Esophagus (tissue), 2 donors: ENCODE data around the gene ITGA4. TPM values are rescaled to one million over a fixed set of nuclear protein-coding genes. Genes with fewer than 3 reads are reported as not detected.

ENCODE experiments used
- H3K27ac ChIP-seq, 2 donors: one replicate each; pipeline ENCODE4 v1.5.1; 2013; ENCODE audit warnings: low read depth in 2 of 2, mild to moderate bottlenecking in 2 of 2, inconsistent platforms in 1 of 2, low read length in 1 of 2, moderate library complexity in 1 of 2
- H3K27me3 ChIP-seq, 2 donors: one replicate each; pipeline ENCODE4 v1.6.1; 2013; ENCODE audit warnings: low read length in 2 of 2, control low read depth in 1 of 2, mild to moderate bottlenecking in 1 of 2; ENCODE audit not compliant: insufficient read depth in 2 of 2, control insufficient read depth in 1 of 2
- H3K36me3 ChIP-seq, 2 donors: one replicate each; pipeline ENCODE4 v1.6.1; 2013; ENCODE audit warnings: low read length in 1 of 2; ENCODE audit not compliant: control insufficient read depth in 2 of 2, insufficient read depth in 2 of 2
- H3K4me1 ChIP-seq, 2 donors: one replicate each; pipeline ENCODE4 v1.6.1; 2013; ENCODE audit warnings: low read length in 1 of 2; ENCODE audit not compliant: control insufficient read depth in 2 of 2, insufficient read depth in 2 of 2
- H3K4me3 ChIP-seq, 2 donors: one replicate each; pipeline ENCODE4 v1.5.1; 2013; ENCODE audit warnings: low read length in 2 of 2, mild to moderate bottlenecking in 2 of 2, low read depth in 1 of 2, moderate library complexity in 1 of 2
- H3K9me3 ChIP-seq, 2 donors: one replicate each; pipeline ENCODE4 v1.6.1; 2013; ENCODE audit warnings: mild to moderate bottlenecking in 2 of 2, low read depth in 1 of 2, low read length in 1 of 2, moderate library complexity in 1 of 2; ENCODE audit not compliant: control insufficient read depth in 2 of 2, insufficient read depth in 1 of 2
- whole genome bisulfite sequencing, 2 donors: extraction: QIAGEN DNeasy Blood & Tissue Kit; methylation state at CpG; one replicate each; pipeline ENCODE4 v1.1.7; 2013; 5-methylcytosine and 5-hydroxymethylcytosine counted together
- polyA plus RNA-seq, 2 donors: library from polyadenylated mRNA; stranded (reverse); fragments of 200-250 nt; gene quantifications; one replicate each; pipeline ENCODE4 v1.2.3, GENCODE V29; 2013
- donor health status: healthy with polysubstance abuse.
- donor health status: Bipolar disorder and iron deficiency.

The ITGA4 gene
- polyA plus RNA-seq, 2 donors: 0.22 to 0.45 TPM

GRCh38 chr2:181484851-181485637 lies 27.9 kb downstream of the ITGA4 start:
- 61 to 80% methylated on average over 5 of the region's 5 CpGs for WGBS, 2 donors
- peaks cover 0 to 4% of the 10 kb centered on the region in 2 donors for H3K36me3 ChIP-seq
- no peaks in the 10 kb centered on the region for H3K9me3 ChIP-seq
- H3K27ac ChIP-seq: no peak overlapping the region
- H3K4me3 ChIP-seq: no peak overlapping the region
- H3K27me3 ChIP-seq: no peaks in the 10 kb centered on the region
- H3K4me1 ChIP-seq: no peaks in the 10 kb centered on the region

GRCh38 chr2:181485638-181485946 lies 28.4 kb downstream of the ITGA4 start:
- no peak overlapping the region for H3K27ac ChIP-seq
- no peak overlapping the region for H3K4me3 ChIP-seq
- no peaks in the 10 kb centered on the region for H3K4me1 ChIP-seq
- no peaks in the 10 kb centered on the region for H3K9me3 ChIP-seq
- peaks cover 0 to 4% of the 10 kb centered on the region in 2 donors for H3K36me3 ChIP-seq
- WGBS, 2 donors: 48 to 52% methylated on average over 3 of the region's 3 CpGs
- H3K27me3 ChIP-seq: no peaks in the 10 kb centered on the region

DNA sequence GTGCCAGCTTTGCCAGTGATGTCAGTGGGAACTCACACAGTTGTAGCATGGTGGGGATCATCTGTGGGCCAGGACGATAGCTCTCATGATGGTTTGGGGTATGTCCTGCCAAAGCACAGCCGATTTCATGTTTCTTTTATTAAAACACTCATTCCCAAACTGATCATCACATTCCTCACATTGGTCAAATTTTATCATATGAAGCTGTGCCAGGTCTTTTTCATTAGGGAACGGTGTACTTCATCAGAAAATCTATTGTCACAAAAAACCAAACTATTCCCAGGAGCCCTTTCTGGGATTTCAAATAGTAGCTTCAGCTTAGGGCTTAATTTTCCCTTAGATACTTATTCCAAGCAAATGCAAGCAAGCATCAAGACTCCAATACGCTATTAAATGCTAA lies 42.0 kb downstream of the ITGA4 start:
- no peak overlapping the region for H3K4me3 ChIP-seq
- no peaks in the 10 kb centered on the region for H3K27me3 ChIP-seq
- 79 to 83% methylated on average over 4 of the region's 4 CpGs for WGBS, 2 donors
- no peak overlapping the region for H3K27ac ChIP-seq
- no peaks in the 10 kb centered on the region for H3K9me3 ChIP-seq
- H3K4me1 ChIP-seq: no peaks in the 10 kb centered on the region
- no peaks in the 10 kb centered on the region for H3K36me3 ChIP-seq

DNA sequence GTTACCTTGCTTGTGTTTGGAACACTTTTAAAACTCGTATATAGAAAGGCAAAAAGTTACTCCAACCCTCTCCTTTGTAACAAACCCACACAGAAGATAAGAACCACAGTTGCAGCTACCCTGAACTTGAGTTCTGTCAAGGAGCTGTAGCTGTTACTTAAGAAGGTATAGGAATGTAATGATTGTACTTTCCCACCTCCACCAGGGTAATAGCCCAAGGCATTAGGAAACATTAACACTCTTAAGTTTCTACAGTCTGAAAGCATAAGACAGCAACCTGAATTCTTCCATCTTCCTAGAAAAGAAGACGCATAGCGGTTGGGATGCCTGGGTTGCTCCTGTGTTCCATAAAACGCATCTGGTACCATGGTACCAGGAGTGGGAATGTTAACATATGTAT lies 43.0 kb downstream of the ITGA4 start:
- Histone ChIP-seq H3K27me3 (no peaks in the 10 kb centered on the region), H3K4me3 (no peak overlapping the region), H3K36me3 (no peaks in the 10 kb centered on the region), H3K27ac (no peak overlapping the region), H3K4me1 (no peaks in the 10 kb centered on the region), H3K9me3 (no peaks in the 10 kb centered on the region)
- WGBS, 2 donors: 92% methylated on average over 4 of the region's 4 CpGs

DNA sequence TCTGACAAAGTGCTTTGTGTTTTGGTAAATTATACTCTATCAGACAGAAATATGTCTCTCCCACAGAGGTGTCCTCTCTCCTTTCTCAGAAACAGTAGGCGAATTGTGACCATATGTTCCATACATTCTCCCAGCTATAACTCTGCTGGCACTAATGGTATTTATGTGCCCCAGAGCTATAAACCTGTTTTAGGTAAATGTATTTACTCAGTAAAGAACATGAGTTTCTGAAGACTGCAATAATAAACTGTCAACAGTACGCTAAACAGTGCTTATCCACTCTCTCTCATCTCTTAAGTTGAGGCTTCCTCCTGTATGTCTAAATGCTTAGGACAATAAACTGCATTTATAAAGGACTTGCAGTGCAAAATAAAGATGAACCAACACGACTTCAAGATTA lies 58.5 kb downstream of the ITGA4 start:
- Histone ChIP-seq H3K4me3 (no peak overlapping the region), H3K27ac (no peak overlapping the region), H3K27me3 (no peaks in the 10 kb centered on the region), H3K4me1 (peaks cover 0 to 2% of the 10 kb centered on the region in 2 donors), H3K9me3 (no peaks in the 10 kb centered on the region), H3K36me3 (no peaks in the 10 kb centered on the region)
- 45 to 72% methylated on average over 3 of the region's 3 CpGs for WGBS, 2 donors

- Histone ChIP-seq H3K4me1 (peaks cover 0 to 2% of the 10 kb centered on the region in 2 donors), H3K27ac (no peak overlapping the region), H3K27me3 (no peaks in the 10 kb centered on the region), H3K9me3 (no peaks in the 10 kb centered on the region), H3K4me3 (no peak overlapping the region), H3K36me3 (no peaks in the 10 kb centered on the region)
Observed at GRCh38 chr2:181516992-181517391, 59.8 kb downstream of the ITGA4 start.

- WGBS, 2 donors: 10 to 30% methylated on average over 1 of the region's 1 CpG
- Histone ChIP-seq H3K27ac (peak overlapping the region in 1 of 2 donors; percentile 10), H3K4me1 (peaks cover 0 to 2% of the 10 kb centered on the region in 2 donors), H3K9me3 (no peaks in the 10 kb centered on the region), H3K36me3 (no peaks in the 10 kb centered on the region), H3K4me3 (no peak overlapping the region), H3K27me3 (no peaks in the 10 kb centered on the region)
Observed at GRCh38 chr2:181517685-181518301, 60.6 kb downstream of the ITGA4 start.

DNA sequence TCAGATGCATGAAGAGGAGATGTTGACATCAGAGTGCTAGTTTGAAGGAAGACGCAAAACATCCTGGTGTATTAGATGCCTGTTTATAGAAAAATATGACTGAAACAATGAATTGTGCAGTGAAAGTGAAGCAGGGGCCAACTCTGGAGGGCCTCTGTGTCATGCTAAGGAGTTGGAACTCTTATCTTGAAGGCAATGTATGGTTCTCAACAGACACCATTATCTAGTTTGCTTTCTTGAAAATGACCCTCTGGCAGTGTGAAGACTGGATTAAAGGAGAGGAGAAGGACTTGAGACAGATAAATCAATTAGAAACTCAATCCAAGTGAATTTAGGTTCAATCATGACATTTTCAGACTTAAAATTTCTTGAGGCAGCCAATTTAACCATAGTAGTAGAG lies 63.1 kb downstream of the ITGA4 start:
- no peak overlapping the region for H3K27ac ChIP-seq
- H3K4me3 ChIP-seq: no peak overlapping the region
- H3K27me3 ChIP-seq: no peaks in the 10 kb centered on the region
- H3K9me3 ChIP-seq: no peaks in the 10 kb centered on the region
- H3K36me3 ChIP-seq: no peaks in the 10 kb centered on the region
- 94 to 98% methylated on average over 1 of the region's 1 CpG for WGBS, 2 donors
- H3K4me1 ChIP-seq: peaks cover 0 to 2% of the 10 kb centered on the region in 2 donors

GRCh38 chr2:181523756-181524155 lies 66.6 kb downstream of the ITGA4 start:
- H3K27ac ChIP-seq: no peak overlapping the region
- H3K9me3 ChIP-seq: no peaks in the 10 kb centered on the region
- no peak overlapping the region for H3K4me3 ChIP-seq
- no peaks in the 10 kb centered on the region for H3K4me1 ChIP-seq
- H3K27me3 ChIP-seq: no peaks in the 10 kb centered on the region
- H3K36me3 ChIP-seq: no peaks in the 10 kb centered on the region
- WGBS, 2 donors: 49 to 73% methylated on average over 5 of the region's 5 CpGs

GRCh38 chr2:181526014-181526413 lies 68.8 kb downstream of the ITGA4 start:
- H3K27me3 ChIP-seq: no peaks in the 10 kb centered on the region
- 73 to 80% methylated on average over 4 of the region's 4 CpGs for WGBS, 2 donors
- no peak overlapping the region for H3K4me3 ChIP-seq
- no peaks in the 10 kb centered on the region for H3K9me3 ChIP-seq
- H3K27ac ChIP-seq: no peak overlapping the region
- no peaks in the 10 kb centered on the region for H3K4me1 ChIP-seq
- no peaks in the 10 kb centered on the region for H3K36me3 ChIP-seq
